Measurements from ENCODE around the gene AMELX.

Gene AMELX

GRCh38 chrX:11293113-11293512 lies at the start of gene AMELX:
TSS of gene AMELX (plus strand) at chrX:11293413. CDS start at chrX:11294789, 1,376 bp downstream.
- no peaks in the 10 kb centered on the region for H3K36me3 Mint-ChIP-seq
- DNase-seq (no peak), ATAC-seq (replicated peaks) (no peak)
- H3K9me3 Mint-ChIP-seq: no peaks in the 10 kb centered on the region
- H3K27ac Mint-ChIP-seq: no peak within 1 kb of the TSS
- peaks cover 9 to 18% of the 10 kb centered on the region in 2 donors for H3K27me3 Mint-ChIP-seq
- H3K4me1 Mint-ChIP-seq: no peaks in the 10 kb centered on the region
- no peak within 1 kb of the TSS for H3K4me3 Mint-ChIP-seq

DNA sequence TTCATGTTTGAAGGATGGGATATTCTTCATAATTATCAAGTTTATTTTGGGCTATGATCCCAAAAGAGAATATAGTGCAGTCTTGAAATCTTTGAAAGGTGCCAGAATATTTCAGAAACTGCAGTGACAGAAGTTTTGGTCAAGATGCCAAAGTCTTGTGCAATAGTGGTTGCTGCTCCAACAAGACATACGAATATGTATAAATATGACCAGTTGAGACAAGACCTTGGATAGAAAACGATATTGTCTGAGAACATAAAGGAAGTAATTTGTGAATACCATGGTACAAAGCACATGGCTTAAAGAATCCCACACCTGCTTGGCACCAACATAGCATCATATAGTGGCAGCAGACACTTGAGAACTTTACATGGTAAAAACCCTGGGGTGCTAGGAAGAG lies 48.6 kb upstream of the AMELX start:
- ATAC-seq (replicated peaks): no peak
- Mint-ChIP-seq H3K36me3 (no peaks in the 10 kb centered on the region), H3K27ac (no peak overlapping the region), H3K4me3 (no peak overlapping the region), H3K27me3 (peaks cover 4 to 8% of the 10 kb centered on the region in 2 donors), H3K9me3 (no peaks in the 10 kb centered on the region), H3K4me1 (no peaks in the 10 kb centered on the region)
- no peak for DNase-seq

DNA sequence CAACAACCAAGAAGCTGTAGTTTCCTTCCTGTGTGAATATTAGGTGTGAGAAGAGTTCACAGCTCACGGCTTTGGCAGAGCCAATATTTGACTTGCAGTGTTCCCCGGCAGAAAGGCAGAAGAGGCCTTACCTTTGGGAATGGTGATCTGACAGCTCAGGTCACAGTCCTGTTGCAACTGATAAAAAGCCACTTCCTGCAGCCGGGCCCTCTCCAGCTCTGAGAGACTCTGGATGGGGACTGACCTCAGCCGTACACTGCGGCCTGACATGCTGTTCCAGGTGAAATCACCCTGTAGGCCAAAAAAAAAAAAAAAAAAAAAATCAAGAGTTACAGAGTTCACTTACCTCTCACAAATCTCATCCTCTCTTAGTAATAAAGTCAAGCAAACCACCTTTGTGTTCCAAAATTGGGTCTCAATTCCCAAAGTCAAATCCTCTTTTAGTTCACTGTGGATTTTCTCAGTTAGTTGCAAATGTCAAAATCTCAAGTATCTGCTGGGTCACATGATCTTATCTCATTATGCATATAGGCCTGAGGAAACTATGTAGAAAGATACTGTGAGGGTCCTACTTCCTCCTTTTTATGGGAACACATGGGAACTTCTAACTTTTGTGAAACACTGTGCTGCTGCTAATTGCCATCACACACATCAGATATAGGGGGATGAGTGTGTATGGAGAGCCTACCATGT lies 38.6 kb upstream of the AMELX start:
- DNase-seq: no peak
- peaks cover 0 to 8% of the 10 kb centered on the region in 2 donors for H3K27me3 Mint-ChIP-seq
- H3K27ac Mint-ChIP-seq: no peak overlapping the region

GRCh38 chrX:11257290-11257689 lies 35.9 kb upstream of the AMELX start:
- no peak overlapping the region for H3K4me3 Mint-ChIP-seq
- ATAC-seq (replicated peaks) (no peak), DNase-seq (no peak)
- no peak overlapping the region for H3K27ac Mint-ChIP-seq
- peaks cover 0 to 8% of the 10 kb centered on the region in 2 donors for H3K27me3 Mint-ChIP-seq
- H3K9me3 Mint-ChIP-seq: no peaks in the 10 kb centered on the region
- H3K36me3 Mint-ChIP-seq: no peaks in the 10 kb centered on the region
- H3K4me1 Mint-ChIP-seq: peaks cover 0 to 3% of the 10 kb centered on the region in 2 donors

More for the DNA sequence above, 38.6 kb upstream of the AMELX start:
- no peak overlapping the region for H3K4me3 Mint-ChIP-seq
- ATAC-seq (replicated peaks): no peak
- H3K9me3 Mint-ChIP-seq: no peaks in the 10 kb centered on the region
- H3K36me3 Mint-ChIP-seq: no peaks in the 10 kb centered on the region
- peaks cover 0 to 3% of the 10 kb centered on the region in 2 donors for H3K4me1 Mint-ChIP-seq

DNA sequence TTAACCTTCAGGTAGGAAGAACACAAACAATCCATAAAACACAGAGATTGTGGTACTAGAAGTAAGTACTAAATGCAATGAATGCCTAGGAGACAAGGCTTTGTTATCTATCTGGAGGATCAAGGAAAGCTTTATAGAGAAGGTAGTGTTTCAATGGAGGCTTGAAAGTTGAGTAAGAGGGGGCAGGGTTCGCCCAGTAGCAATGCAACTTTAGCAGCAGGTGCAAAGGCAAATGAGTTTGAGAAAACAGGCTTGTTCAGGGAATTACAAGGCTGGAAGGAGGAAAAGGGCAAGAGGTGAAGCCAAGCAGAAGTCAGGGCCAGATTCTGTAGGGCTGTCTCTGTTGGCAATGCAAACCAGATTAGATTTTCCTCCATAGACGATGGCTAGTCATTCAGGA lies 35.5 kb upstream of the AMELX start:
- DNase-seq (no peak), ATAC-seq (replicated peaks) (no peak)
- H3K27ac Mint-ChIP-seq: no peak overlapping the region
- H3K27me3 Mint-ChIP-seq: peaks cover 0 to 8% of the 10 kb centered on the region in 2 donors
- no peaks in the 10 kb centered on the region for H3K9me3 Mint-ChIP-seq
- H3K36me3 Mint-ChIP-seq: no peaks in the 10 kb centered on the region
- H3K4me1 Mint-ChIP-seq: peaks cover 0 to 3% of the 10 kb centered on the region in 2 donors
- no peak overlapping the region for H3K4me3 Mint-ChIP-seq

DNA sequence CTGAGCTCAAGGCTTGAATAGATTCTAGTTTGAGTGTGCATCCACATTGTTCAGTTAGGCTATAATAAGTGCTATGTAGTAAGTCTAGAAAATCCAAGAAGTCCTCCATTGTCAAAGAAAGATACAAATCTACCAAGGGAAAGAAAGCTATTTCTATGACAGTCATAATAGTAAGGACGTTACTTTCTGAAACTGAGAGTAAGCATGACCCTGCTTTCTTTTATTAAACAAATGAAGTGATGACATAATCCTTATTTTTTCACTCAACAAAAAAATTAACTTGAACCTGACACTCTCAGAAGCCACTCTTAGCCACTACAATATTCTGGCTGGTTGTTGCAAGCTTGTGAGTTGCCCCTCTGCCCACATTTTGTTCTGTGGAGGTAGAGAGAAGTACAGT lies 33.8 kb upstream of the AMELX start:
- no peaks in the 10 kb centered on the region for H3K9me3 Mint-ChIP-seq
- H3K27me3 Mint-ChIP-seq: peaks cover 6 to 12% of the 10 kb centered on the region in 2 donors
- no peak overlapping the region for H3K27ac Mint-ChIP-seq
- DNase-seq (no peak), ATAC-seq (replicated peaks) (no peak)
- H3K36me3 Mint-ChIP-seq: no peaks in the 10 kb centered on the region
- H3K4me3 Mint-ChIP-seq: no peak overlapping the region
- H3K4me1 Mint-ChIP-seq: peaks cover 0 to 3% of the 10 kb centered on the region in 2 donors

- DNase-seq (no peak), ATAC-seq (replicated peaks) (no peak)
- H3K9me3 Mint-ChIP-seq: no peaks in the 10 kb centered on the region
- H3K27me3 Mint-ChIP-seq: peaks cover 6 to 12% of the 10 kb centered on the region in 2 donors
- H3K4me3 Mint-ChIP-seq: no peak overlapping the region
- no peaks in the 10 kb centered on the region for H3K4me1 Mint-ChIP-seq
- no peaks in the 10 kb centered on the region for H3K36me3 Mint-ChIP-seq
- H3K27ac Mint-ChIP-seq: no peak overlapping the region
These were observed 32.0 kb upstream of the AMELX start for GRCh38 chrX:11261260-11261659.

- peak; percentile 48 to 69 for ATAC-seq (replicated peaks)
- H3K36me3 Mint-ChIP-seq: no peaks in the 10 kb centered on the region
- H3K4me3 Mint-ChIP-seq: no peak overlapping the region
- no peaks in the 10 kb centered on the region for H3K9me3 Mint-ChIP-seq
- DNase-seq: no peak
- H3K4me1 Mint-ChIP-seq: no peaks in the 10 kb centered on the region
- peaks cover 6 to 10% of the 10 kb centered on the region in 2 donors for H3K27me3 Mint-ChIP-seq
- H3K27ac Mint-ChIP-seq: no peak overlapping the region
These were observed 28.3 kb upstream of the AMELX start for GRCh38 chrX:11264925-11265324.

- Mint-ChIP-seq H3K27me3 (peaks cover 6 to 10% of the 10 kb centered on the region in 2 donors), H3K9me3 (no peaks in the 10 kb centered on the region), H3K4me1 (no peaks in the 10 kb centered on the region), H3K36me3 (no peaks in the 10 kb centered on the region), H3K4me3 (no peak overlapping the region), H3K27ac (no peak overlapping the region)
- ATAC-seq (replicated peaks) (peak in 1 of 2 donors; percentile 20), DNase-seq (no peak)
These were observed 27.9 kb upstream of the AMELX start for GRCh38 chrX:11265352-11265751.

DNA sequence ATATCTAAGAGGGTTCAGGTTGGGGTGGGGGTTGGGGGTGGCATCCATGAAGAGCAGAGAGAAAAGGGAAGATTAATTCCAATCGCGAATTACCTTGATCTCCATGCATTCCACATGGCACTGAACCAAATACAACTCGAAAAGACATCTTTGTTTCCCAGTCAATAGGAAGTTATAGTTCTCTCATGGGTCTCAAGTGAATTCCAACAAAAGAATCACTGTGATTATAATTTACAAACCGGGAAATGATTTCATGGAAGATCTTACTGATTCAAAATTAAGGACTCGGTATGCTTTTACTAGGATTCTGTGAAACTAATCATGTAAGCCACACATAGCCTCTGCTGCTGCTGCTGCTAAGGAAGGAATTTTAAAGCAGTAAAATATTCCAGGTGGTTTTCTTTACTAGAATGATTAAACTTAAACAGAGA lies 26.6 kb upstream of the AMELX start:
- no peak overlapping the region for H3K4me3 Mint-ChIP-seq

GRCh38 chrX:11267425-11267824 lies 25.8 kb upstream of the AMELX start:
- DNase-seq: no peak
- Mint-ChIP-seq H3K4me1 (no peaks in the 10 kb centered on the region), H3K27me3 (peaks cover 6 to 10% of the 10 kb centered on the region in 2 donors), H3K36me3 (no peaks in the 10 kb centered on the region), H3K27ac (no peak overlapping the region), H3K4me3 (no peak overlapping the region), H3K9me3 (no peaks in the 10 kb centered on the region)
- no peak for ATAC-seq (replicated peaks)

More for the DNA sequence above, 26.6 kb upstream of the AMELX start:
- DNase-seq (no peak), ATAC-seq (replicated peaks) (no peak)
- H3K4me1 Mint-ChIP-seq: no peaks in the 10 kb centered on the region
- H3K9me3 Mint-ChIP-seq: no peaks in the 10 kb centered on the region
- H3K27ac Mint-ChIP-seq: no peak overlapping the region
- H3K27me3 Mint-ChIP-seq: peaks cover 6 to 10% of the 10 kb centered on the region in 2 donors
- H3K36me3 Mint-ChIP-seq: no peaks in the 10 kb centered on the region

GRCh38 chrX:11269006-11269405 lies 24.2 kb upstream of the AMELX start:
- H3K27ac Mint-ChIP-seq: no peak overlapping the region
- no peaks in the 10 kb centered on the region for H3K9me3 Mint-ChIP-seq
- H3K4me1 Mint-ChIP-seq: no peaks in the 10 kb centered on the region
- ATAC-seq (replicated peaks): no peak
- H3K4me3 Mint-ChIP-seq: no peak overlapping the region
- DNase-seq: no peak
- no peaks in the 10 kb centered on the region for H3K36me3 Mint-ChIP-seq
- peaks cover 0 to 6% of the 10 kb centered on the region in 2 donors for H3K27me3 Mint-ChIP-seq

DNA sequence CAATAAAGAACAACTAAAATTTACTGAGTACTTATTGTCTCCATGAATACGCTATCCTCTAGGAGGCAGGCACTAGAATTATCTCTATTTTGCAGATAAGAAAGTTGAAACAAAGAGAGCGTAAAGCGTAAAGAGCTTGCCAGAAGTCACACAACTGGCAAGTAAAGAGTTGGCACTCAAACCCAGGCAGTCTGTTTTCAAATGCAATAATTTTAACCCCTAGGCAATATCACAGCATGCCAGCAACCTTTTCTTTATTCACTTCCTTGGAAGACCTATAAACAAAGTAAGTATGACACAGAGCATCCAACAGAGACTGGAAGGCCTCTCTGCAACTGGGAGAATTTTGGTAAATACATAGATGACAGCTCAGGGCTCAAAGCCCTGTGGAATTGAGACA lies 23.2 kb upstream of the AMELX start:
- no peak overlapping the region for H3K4me3 Mint-ChIP-seq
- no peak for ATAC-seq (replicated peaks)
- peaks cover 0 to 6% of the 10 kb centered on the region in 2 donors for H3K27me3 Mint-ChIP-seq
- no peak for DNase-seq
- H3K27ac Mint-ChIP-seq: no peak overlapping the region
- no peaks in the 10 kb centered on the region for H3K36me3 Mint-ChIP-seq
- H3K4me1 Mint-ChIP-seq: no peaks in the 10 kb centered on the region
- H3K9me3 Mint-ChIP-seq: no peaks in the 10 kb centered on the region

GRCh38 chrX:11272290-11272689 lies 20.9 kb upstream of the AMELX start:
- H3K36me3 Mint-ChIP-seq: no peaks in the 10 kb centered on the region
- ATAC-seq (replicated peaks) (no peak), DNase-seq (no peak)
- no peak overlapping the region for H3K27ac Mint-ChIP-seq
- H3K4me3 Mint-ChIP-seq: no peak overlapping the region
- peaks cover 10 to 13% of the 10 kb centered on the region in 2 donors for H3K27me3 Mint-ChIP-seq
- H3K4me1 Mint-ChIP-seq: no peaks in the 10 kb centered on the region
- no peaks in the 10 kb centered on the region for H3K9me3 Mint-ChIP-seq

DNA sequence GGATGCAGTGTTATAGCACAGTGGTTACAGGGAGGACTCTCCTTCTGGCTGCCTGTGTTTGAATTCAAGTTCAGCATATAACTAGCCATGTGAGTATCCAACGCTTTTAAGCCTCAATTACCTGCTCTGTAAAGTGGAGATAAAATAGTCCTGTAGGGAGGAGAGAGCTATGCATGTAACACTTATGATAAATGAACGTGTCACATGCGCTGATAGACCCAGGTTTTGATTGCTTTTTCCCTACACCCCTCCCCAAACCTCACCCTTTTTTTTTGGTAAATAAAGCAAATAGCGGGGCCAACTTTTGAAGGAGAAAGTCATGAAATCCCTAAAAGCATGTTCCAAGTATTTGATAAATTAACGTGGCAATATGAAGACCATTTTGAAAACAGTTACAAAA lies 20.4 kb upstream of the AMELX start:
- H3K36me3 Mint-ChIP-seq: no peaks in the 10 kb centered on the region

More for the DNA sequence above, 20.4 kb upstream of the AMELX start:
- Mint-ChIP-seq H3K9me3 (no peaks in the 10 kb centered on the region), H3K27ac (no peak overlapping the region), H3K4me3 (no peak overlapping the region), H3K4me1 (no peaks in the 10 kb centered on the region), H3K27me3 (peaks cover 9 to 10% of the 10 kb centered on the region in 2 donors)
- DNase-seq (no peak), ATAC-seq (replicated peaks) (no peak)
